ENCODE measurements around the gene LRP6.

GRCh38 chr12:12107678-12108077, 159.2 kb downstream of the LRP6 start:
- TF ChIP-seq CTCF (IDR thresholded peaks at IDR 0.05) (no peak), ZFX (IDR thresholded peaks at IDR 0.05; ENCODE audit: borderline replicate concordance) (no peak)
